H7 (cell line): ENCODE data around the gene KRT80. TPM values are rescaled to one million over a fixed set of nuclear protein-coding genes. Genes with fewer than 3 reads are reported as not detected.

Experiments used
- DNase-seq: peaks from one replicate; pipeline ENCODE4 v3.0.0; 2012
- H3K27me3 ChIP-seq: 2 replicates; pipeline ENCODE4 v1.6.0; 2011; ENCODE audit warnings: mild to moderate bottlenecking, low read length; ENCODE audit not compliant: control insufficient read depth, insufficient read depth
- H3K36me3 ChIP-seq: replicated peaks from 2 replicates; pipeline ENCODE4 v1.5.1; 2011; ENCODE audit warnings: low read length; ENCODE audit not compliant: control insufficient read depth, insufficient read depth
- H3K4me3 ChIP-seq: 2 replicates; pipeline ENCODE4 v1.5.1; 2011; ENCODE audit warnings: low read depth, mild to moderate bottlenecking, control low read depth, low read length, moderate library complexity; ENCODE audit not compliant: insufficient read depth
- total RNA-seq: library from RNA; depleted of rRNA; stranded (reverse); fragments of >200 nt; shearing (Covaris generic); gene quantifications from 2 replicates; pipeline ENCODE4 v1.2.3, GENCODE V29; 2014

KRT80 gene
- total RNA-seq, 1 experiment from 2014 or later = not detected

DNA sequence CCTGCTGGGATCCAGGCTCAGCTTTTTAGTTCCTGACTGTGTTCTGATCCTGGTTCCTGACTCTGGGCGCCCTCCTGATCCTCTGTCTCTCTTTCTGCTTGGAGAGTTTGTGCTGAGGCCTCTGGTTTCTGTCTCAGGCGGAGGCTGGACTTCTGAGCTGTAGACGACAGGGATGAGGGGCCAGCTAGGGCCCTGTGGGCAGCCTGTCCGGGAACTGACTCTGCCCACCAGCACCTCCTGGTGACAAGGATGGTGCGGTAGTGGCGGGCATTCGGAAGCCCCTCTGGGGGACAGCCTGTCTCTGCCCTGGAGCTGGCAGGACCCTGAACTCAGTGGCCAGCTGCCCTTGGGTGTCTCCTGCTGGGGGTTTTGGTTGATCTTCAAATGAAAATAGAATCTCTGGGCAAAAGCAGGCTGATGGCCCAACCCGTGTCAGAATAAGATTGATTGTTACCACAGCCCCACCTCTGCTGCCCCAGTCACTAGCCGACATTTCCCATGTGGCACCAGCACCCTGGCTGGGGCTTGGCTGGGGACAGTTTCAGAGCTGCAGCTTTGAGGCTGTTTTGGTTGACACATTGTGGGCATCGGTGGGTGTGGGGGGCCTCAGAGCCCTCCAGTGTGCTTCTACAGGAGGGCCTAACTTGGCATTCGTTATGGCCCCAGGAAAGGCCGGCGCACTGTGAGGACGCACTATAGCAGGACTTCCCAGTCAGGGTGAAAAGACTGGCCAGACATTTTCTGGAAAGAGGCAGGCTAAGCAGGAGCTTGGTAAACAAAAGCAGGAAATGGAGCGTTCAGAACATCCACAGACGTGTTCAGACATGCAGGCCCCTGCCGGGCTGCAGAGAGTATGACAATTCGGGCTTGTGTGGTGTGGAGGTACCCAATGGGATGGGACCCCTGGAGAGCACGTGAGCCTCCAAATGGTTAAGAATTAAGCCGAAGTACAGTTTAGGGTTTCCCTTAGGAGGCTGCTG is 16.2 kb downstream of the KRT80 start:
- no peaks in the 10 kb centered on the region for H3K36me3 ChIP-seq
- no peak for DNase-seq
- peaks cover 1% of the 10 kb centered on the region; the same call in 1 of the 2 replicates for H3K27me3 ChIP-seq
- H3K4me3 ChIP-seq = no peak overlapping the region

DNA sequence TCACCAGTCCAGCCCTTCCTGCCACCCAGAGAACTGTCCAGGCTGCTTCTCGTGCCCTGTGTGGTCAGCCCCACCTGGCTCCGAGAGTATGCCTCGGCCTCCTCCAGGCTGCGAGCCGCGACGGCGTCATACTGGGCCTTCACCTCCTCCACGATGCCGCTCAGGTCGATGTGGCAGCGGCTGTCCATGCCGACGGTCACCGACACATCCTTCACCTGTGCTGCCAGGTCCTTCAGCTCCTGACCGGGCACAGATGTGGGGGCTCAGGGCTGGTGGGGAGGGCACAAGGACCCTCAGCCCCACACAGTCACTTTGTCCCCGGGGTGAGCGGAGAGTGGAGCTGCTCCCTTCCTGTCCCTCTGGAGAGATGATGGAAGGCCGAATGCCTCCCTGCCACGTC is 18.3 kb downstream of the KRT80 start:
- Histone ChIP-seq H3K27me3 (no peaks in the 10 kb centered on the region), H3K4me3 (no peak overlapping the region), H3K36me3 (no peaks in the 10 kb centered on the region)
- no peak for DNase-seq

DNA sequence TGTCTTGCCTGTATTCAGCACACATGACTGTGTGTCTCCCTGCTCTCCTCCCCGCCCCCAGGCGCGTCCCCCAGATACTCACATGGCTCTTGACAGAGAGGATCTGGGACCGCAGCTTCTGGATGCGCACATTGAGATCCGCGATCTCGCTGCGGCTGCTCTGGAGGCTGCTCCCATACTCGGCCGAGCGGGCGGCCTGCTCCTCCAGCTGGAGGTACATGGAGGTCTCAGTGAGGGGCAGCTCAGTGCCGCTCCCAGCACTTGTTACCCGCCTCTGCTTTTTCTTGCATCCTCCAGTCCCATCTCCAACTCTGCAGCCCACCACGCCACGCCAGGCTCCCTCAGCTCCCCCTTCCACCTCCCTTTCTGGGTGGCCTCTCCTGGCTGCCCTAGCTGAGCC is 18.9 kb downstream of the KRT80 start:
- DNase-seq = no peak
- Histone ChIP-seq H3K27me3 (no peaks in the 10 kb centered on the region), H3K36me3 (no peaks in the 10 kb centered on the region)

DNA sequence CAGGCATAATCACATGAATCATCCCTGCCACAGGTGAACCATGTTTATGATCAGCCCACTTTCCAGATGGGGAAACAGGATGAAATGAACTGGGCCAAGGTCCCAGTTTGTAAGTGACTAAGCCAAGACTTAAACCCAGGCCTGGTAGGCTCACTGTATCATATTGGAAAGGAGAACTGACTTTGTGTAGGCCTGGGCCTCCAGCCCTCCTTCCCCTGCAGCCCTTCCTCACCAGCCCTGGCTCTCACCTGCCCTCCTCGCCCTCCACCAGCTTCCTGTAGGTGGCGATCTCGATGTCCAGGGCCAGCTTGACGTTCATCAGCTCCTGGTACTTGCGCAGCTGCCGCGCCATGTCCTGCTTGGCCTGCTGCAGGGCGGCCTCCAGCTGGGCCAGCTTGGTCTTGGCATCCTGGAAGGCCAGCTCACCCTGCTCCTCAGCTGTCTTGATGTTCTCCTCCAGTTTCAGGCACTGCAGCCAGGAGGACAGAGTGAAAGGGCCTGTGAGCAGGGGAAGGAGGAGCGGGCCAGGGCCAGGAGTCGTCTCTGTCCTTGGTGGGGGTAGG is 19.8 kb downstream of the KRT80 start:
- Histone ChIP-seq H3K27me3 (no peaks in the 10 kb centered on the region), H3K4me3 (no peak overlapping the region), H3K36me3 (no peaks in the 10 kb centered on the region)
- peak; percentile 90 for DNase-seq

More for the DNA sequence above, 18.9 kb downstream of the KRT80 start:
- no peak overlapping the region for H3K4me3 ChIP-seq

DNA sequence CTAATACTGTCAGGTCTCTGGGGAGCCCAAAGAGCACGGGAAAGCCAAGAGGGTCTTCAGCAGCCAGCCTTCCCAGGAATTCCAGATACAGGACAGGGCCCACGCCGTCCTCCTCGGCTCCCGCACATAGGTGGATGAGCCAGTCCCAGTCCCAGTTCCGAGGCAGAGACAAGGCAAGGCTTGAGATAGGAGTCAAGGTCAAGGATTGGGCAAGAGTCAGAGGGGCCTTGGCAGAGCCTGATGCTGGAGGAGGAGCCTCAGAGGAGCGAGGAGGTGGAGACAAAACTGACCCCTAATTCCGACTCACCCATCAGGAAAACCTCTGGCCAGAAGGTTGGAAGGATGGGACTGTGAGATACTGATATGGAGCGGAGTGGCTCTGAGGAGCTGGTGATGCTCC is 21.0 kb downstream of the KRT80 start:
- no peak for DNase-seq
- Histone ChIP-seq H3K36me3 (no peaks in the 10 kb centered on the region), H3K27me3 (no peaks in the 10 kb centered on the region), H3K4me3 (no peak overlapping the region)

DNA sequence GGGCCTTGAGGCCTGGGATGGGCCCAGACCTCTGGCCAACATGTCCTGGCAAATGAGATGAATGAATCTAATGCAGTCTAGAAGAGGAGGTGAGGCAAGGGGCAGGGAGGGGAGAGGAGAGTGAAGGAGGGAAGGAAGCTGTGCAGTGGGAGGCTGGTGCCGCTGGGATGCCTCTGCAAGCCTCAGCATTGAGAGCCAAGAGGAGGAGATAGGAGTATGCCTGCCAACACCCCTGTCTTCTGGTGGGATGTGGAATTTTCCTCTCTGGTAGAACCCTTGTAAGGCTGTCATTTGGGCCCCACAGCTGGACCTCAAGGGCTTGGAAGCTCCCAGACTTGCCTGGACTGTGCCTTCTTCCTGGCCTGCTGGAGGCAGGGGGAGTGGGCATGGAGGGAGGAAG is 21.9 kb downstream of the KRT80 start:
- DNase-seq = no peak
- Histone ChIP-seq H3K36me3 (no peaks in the 10 kb centered on the region), H3K27me3 (no peaks in the 10 kb centered on the region), H3K4me3 (no peak overlapping the region)

DNA sequence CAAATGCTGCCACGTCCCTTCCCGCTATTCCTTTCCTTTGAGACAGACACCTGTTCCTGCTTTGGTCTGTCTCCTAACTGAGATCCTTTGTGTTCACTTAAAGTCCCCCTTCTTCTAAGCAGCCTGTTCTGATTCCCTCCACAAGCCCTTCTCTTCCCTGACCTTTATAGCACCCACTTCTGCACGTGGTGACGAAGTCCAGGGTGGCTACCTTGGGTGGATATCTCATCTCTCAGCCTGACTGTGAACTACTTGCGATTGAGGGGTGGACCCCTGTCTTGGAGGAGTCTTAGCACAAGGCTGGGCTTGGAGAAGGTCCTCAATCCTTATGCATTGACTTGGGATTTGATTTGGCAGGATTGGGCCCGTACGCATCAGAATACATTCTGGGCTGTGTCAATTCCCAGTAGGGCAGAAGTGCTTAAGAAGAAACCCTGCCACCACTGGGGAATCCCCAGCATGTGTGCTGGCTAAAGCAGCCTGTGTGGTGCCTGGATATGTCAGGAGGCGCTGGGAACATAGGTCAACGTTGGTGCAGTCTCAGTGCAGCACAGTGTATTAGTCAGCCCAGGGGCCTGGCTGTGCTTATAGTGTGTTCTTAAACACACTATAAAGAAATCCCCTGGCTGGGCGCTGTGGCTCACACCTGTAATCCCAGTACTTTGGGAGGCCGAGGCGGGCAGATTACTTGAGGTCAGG is 23.6 kb downstream of the KRT80 start:
- Histone ChIP-seq H3K4me3 (no peak overlapping the region), H3K27me3 (no peaks in the 10 kb centered on the region), H3K36me3 (no peaks in the 10 kb centered on the region)
- no peak for DNase-seq

DNA sequence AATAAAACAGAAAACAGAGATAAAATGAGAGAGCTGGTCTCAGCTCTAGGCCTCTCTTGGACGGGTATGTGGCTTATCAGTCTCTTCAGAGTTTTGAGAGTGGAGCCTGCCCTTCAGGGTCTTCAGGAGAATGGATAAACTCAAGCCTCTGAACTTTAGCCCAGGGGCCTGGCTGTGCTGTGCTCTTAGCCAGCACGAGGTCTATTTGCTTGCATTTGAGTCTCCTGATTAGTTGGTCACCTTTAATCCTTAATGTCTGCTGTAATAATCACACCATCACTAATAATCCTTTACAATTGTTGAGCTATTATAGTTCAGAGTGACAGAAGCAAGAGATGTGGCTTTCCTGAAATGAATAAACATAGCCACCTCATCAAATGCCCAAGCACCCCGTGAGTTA is 24.3 kb downstream of the KRT80 start:
- Histone ChIP-seq H3K4me3 (no peak overlapping the region), H3K27me3 (no peaks in the 10 kb centered on the region), H3K36me3 (no peaks in the 10 kb centered on the region)
- DNase-seq = no peak

DNA sequence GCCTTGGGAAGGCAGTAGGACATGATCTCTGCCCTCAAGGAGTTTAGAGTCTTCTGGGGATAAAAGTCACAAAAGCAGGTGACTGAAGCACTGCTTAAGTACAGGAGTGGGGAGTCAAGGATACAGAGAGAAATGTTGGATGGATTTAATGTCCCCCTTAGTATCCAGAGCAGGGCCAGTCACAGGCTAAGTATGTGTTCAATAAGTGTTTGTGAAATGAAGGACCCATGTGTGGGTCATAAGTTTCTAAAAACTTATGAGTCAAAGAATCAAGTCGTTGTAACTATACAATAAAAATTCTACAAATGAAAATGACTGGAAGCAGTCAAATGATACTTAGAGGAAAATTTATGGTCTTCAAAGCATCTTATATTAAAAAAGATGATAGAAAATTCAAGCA is 25.1 kb downstream of the KRT80 start:
- no peak for DNase-seq
- Histone ChIP-seq H3K36me3 (no peaks in the 10 kb centered on the region), H3K4me3 (no peak overlapping the region), H3K27me3 (no peaks in the 10 kb centered on the region)

DNA sequence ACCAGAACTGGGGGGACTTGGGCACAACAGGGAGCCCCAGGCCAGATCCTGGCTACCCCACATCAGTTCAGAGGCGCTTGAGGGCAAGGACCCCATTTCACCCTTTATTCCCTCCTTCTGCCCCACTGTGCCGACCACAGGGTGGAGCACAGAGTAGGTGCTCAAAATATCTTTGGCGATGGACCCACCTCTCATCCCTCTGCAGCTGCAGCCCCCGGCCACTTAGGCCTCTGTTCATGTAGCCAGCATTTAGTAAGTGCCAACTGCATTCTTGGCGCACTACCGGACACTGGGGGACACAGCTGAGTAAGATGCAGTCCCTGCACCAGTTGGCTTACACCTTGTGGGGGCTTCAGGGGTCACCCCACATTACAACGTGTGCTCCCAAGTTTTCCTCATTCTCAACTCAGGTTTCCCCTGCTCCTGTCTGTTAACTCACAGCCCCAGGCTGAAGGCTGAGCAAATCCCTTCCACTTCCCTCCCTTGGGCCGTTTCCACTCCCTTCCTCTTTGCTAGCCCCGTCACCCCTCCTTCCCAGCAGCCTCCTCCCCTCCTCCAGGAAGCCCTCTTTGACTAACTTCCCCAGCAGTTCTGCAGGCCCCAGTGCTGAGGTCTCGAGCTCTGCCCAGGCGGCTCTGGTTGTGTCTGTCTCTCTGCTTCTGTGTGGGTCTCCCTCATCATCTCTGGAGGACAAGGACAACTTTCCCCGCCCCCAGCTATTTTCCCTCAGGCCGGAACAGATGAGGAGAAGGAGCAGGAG is 26.5 kb downstream of the KRT80 start:
- no peaks in the 10 kb centered on the region for H3K36me3 ChIP-seq
- DNase-seq = no peak

DNA sequence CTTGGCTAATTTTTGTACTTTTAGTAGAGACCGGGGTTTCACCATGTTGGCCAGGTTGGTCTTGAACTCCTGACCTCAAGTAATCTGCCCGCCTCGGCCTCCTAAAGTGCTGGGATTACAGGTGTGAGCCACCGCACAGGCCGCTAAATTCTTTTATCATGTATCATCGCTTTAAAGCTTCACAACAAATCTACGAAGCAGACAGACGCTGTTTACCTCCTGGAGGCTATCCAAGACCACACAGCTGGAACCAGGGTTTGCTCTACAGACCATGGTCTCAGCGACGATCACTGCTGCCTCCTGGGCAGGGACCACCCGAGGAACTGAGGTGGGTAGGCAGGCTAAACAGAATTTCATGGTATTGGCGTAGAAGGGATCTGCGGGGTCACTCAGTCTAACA is 27.2 kb downstream of the KRT80 start:
- H3K36me3 ChIP-seq = no peaks in the 10 kb centered on the region
- H3K4me3 ChIP-seq = no peak overlapping the region
- no peak for DNase-seq
- no peaks in the 10 kb centered on the region for H3K27me3 ChIP-seq

More for the DNA sequence above, 26.5 kb downstream of the KRT80 start:
- Histone ChIP-seq H3K27me3 (no peaks in the 10 kb centered on the region), H3K4me3 (no peak overlapping the region)

DNA sequence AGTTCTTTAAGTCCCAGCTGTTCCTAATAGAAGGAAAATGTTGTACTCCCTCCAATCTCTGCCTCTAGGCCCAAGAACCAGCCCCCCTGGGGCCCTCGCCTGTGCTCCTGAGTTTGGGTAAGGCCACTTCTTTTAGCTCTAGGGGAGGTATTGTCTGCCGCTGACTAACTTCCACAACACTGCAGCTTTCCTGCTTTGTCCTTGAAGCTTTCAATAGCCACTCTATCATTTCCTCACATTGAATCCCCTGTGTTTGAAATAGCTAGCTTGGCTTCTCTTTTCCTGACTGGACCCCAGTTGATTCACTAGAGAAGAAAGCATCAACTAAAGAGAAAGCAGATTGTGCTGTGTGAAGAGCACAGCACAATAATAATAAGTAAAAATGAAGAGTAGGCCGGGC is 28.8 kb downstream of the KRT80 start:
- no peak overlapping the region for H3K4me3 ChIP-seq
- no peaks in the 10 kb centered on the region for H3K36me3 ChIP-seq
- no peaks in the 10 kb centered on the region for H3K27me3 ChIP-seq
- DNase-seq = no peak

DNA sequence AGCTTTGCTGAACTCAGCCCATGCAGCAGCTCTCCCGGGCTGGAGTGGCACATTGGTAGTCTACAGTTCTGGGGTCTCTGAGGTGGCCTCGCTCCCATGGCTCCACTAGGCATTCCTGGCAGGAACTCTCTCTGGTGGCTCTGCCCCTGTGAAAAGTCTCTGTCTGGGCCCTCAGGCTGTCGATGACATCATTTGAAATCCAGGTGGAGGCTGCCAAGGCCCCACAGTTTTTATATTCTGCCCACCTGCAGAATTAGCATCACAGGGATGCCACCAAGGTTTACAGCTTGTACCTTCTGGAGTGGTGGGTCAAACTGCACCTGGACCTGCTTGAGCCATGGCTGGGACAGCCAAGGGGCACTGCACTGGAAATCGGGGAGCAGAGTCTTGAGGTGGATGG is 31.6 kb downstream of the KRT80 start:
- Histone ChIP-seq H3K27me3 (no peaks in the 10 kb centered on the region), H3K36me3 (no peaks in the 10 kb centered on the region), H3K4me3 (no peak overlapping the region)
- no peak for DNase-seq

DNA sequence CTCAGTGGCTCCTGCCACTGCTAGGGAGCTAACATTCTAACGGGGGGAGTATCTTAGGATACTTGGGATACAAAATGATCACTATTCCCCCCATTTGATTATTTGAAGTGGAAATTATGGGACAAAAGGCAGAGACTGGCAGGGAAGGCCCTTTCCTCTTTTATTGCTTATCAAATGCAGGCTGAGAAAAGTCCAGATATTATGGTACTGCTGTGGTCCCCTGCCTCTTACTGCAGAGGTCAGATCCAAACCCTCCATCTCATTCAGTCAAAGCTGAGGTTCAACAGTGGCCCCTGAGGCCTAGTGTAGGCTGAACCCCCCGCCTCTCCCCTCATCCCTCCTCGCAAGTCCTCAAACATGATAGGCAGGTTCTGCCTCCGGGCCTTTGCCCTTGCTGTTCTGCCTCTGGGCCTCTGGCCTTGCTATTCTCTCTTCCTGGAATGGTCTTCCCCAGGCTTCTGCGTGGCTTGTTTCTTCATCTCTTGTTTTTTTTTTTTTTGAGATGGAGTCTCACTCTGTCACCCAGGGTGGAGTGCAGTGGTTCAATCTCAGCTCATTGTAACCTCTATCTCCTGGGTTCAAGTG is 34.2 kb downstream of the KRT80 start:
- no peaks in the 10 kb centered on the region for H3K36me3 ChIP-seq
- no peak overlapping the region for H3K4me3 ChIP-seq
- DNase-seq = no peak
- H3K27me3 ChIP-seq = no peaks in the 10 kb centered on the region
